ENCODE data around the gene PLS3. TPM values are rescaled to one million over a fixed set of nuclear protein-coding genes. Genes with fewer than 3 reads are reported as not detected.

Gene PLS3
- total and polyA plus RNA-seq, 5 donors from 2014 or later, result 1.3 to 5.3 (median 2.9) TPM

GRCh38 chrX:115687595-115687994 lies 126.6 kb downstream of the PLS3 start:
- H3K4me1 ChIP-seq (ENCODE audit: control insufficient read depth, insufficient read depth, low read length, poor library complexity, severe bottlenecking), result no peaks in the 10 kb centered on the region
- H3K36me3 ChIP-seq (ENCODE audit: control insufficient read depth, insufficient read depth, low read length), result no peaks in the 10 kb centered on the region
- Mint-ChIP-seq H3K27me3 (no peaks in the 10 kb centered on the region), H3K4me1 (no peaks in the 10 kb centered on the region), H3K9me3 (peaks cover 0 to 2% (median 0%) of the 10 kb centered on the region in 7 donors), H3K27ac (no peak overlapping the region), H3K4me3 (no peak overlapping the region), H3K36me3 (no peaks in the 10 kb centered on the region)
- no peak for ATAC-seq (ENCODE audit: low read depth in 2 of 2)
- no peaks in the 10 kb centered on the region for H3K27me3 ChIP-seq (ENCODE audit: control insufficient read depth, insufficient read depth, low read length)
- H3K27ac ChIP-seq (ENCODE audit: insufficient read depth, low read length, poor library complexity, severe bottlenecking), result no peak overlapping the region
- H3K4me3 ChIP-seq (ENCODE audit: low read depth, low read length), result no peak overlapping the region
- H3K9me3 ChIP-seq (ENCODE audit: control insufficient read depth in 2 of 2, low read length in 2 of 2), result no peaks in the 10 kb centered on the region
- DNase-seq, result no peak

GRCh38 chrX:115689931-115690330 lies 129.0 kb downstream of the PLS3 start:
- no peak overlapping the region for H3K4me3 ChIP-seq (ENCODE audit: low read depth, low read length)
- H3K36me3 ChIP-seq (ENCODE audit: control insufficient read depth, insufficient read depth, low read length), result no peaks in the 10 kb centered on the region
- H3K9me3 ChIP-seq (ENCODE audit: control insufficient read depth in 2 of 2, low read length in 2 of 2), result no peaks in the 10 kb centered on the region
- H3K4me1 ChIP-seq (ENCODE audit: control insufficient read depth, insufficient read depth, low read length, poor library complexity, severe bottlenecking), result no peaks in the 10 kb centered on the region
- H3K27me3 ChIP-seq (ENCODE audit: control insufficient read depth, insufficient read depth, low read length), result no peaks in the 10 kb centered on the region
- Mint-ChIP-seq H3K27ac (no peak overlapping the region), H3K4me3 (no peak overlapping the region), H3K27me3 (no peaks in the 10 kb centered on the region), H3K36me3 (no peaks in the 10 kb centered on the region), H3K4me1 (no peaks in the 10 kb centered on the region), H3K9me3 (peaks cover 0 to 2% (median 0%) of the 10 kb centered on the region in 7 donors)
- ATAC-seq (ENCODE audit: low read depth in 2 of 2), result no peak
- no peak for DNase-seq
- no peak overlapping the region for H3K27ac ChIP-seq (ENCODE audit: insufficient read depth, low read length, poor library complexity, severe bottlenecking)

- DNase-seq, result peak in 2 of 3 donors; percentile 32 to 58
- Mint-ChIP-seq H3K36me3 (no peaks in the 10 kb centered on the region), H3K4me3 (no peak overlapping the region), H3K4me1 (no peaks in the 10 kb centered on the region), H3K9me3 (peaks cover 0 to 2% (median 0%) of the 10 kb centered on the region in 7 donors), H3K27ac (no peak overlapping the region), H3K27me3 (no peaks in the 10 kb centered on the region)
- Histone ChIP-seq H3K27ac (ENCODE audit: insufficient read depth, low read length, poor library complexity, severe bottlenecking) (no peak overlapping the region), H3K27me3 (ENCODE audit: control insufficient read depth, insufficient read depth, low read length) (no peaks in the 10 kb centered on the region), H3K36me3 (ENCODE audit: control insufficient read depth, insufficient read depth, low read length) (no peaks in the 10 kb centered on the region), H3K4me1 (ENCODE audit: control insufficient read depth, insufficient read depth, low read length, poor library complexity, severe bottlenecking) (no peaks in the 10 kb centered on the region), H3K9me3 (ENCODE audit: control insufficient read depth in 2 of 2, low read length in 2 of 2) (no peaks in the 10 kb centered on the region), H3K4me3 (ENCODE audit: low read depth, low read length) (no peak overlapping the region)
- no peak for ATAC-seq (ENCODE audit: low read depth in 2 of 2)
These were observed 129.7 kb downstream of the PLS3 start for GRCh38 chrX:115690511-115691216.

- Histone ChIP-seq H3K4me1 (ENCODE audit: control insufficient read depth, insufficient read depth, low read length, poor library complexity, severe bottlenecking) (no peaks in the 10 kb centered on the region), H3K27ac (ENCODE audit: insufficient read depth, low read length, poor library complexity, severe bottlenecking) (no peak overlapping the region), H3K9me3 (ENCODE audit: control insufficient read depth in 2 of 2, low read length in 2 of 2) (no peaks in the 10 kb centered on the region), H3K27me3 (ENCODE audit: control insufficient read depth, insufficient read depth, low read length) (no peaks in the 10 kb centered on the region), H3K36me3 (ENCODE audit: control insufficient read depth, insufficient read depth, low read length) (no peaks in the 10 kb centered on the region), H3K4me3 (ENCODE audit: low read depth, low read length) (no peak overlapping the region)
- ATAC-seq (ENCODE audit: low read depth in 2 of 2), result no peak
- Mint-ChIP-seq H3K4me3 (no peak overlapping the region), H3K36me3 (no peaks in the 10 kb centered on the region), H3K27me3 (no peaks in the 10 kb centered on the region), H3K27ac (no peak overlapping the region), H3K4me1 (no peaks in the 10 kb centered on the region), H3K9me3 (peaks cover 0 to 2% (median 0%) of the 10 kb centered on the region in 7 donors)
- no peak for DNase-seq
These were observed 132.5 kb downstream of the PLS3 start for GRCh38 chrX:115693476-115693875.

GRCh38 chrX:115694028-115694427 lies 133.1 kb downstream of the PLS3 start:
- Mint-ChIP-seq H3K27me3 (no peaks in the 10 kb centered on the region), H3K27ac (no peak overlapping the region), H3K4me3 (no peak overlapping the region), H3K36me3 (no peaks in the 10 kb centered on the region), H3K9me3 (peaks cover 0 to 2% (median 0%) of the 10 kb centered on the region in 7 donors), H3K4me1 (no peaks in the 10 kb centered on the region)
- H3K36me3 ChIP-seq (ENCODE audit: control insufficient read depth, insufficient read depth, low read length), result no peaks in the 10 kb centered on the region
- DNase-seq (no peak), ATAC-seq (ENCODE audit: low read depth in 2 of 2) (no peak)
- no peak overlapping the region for H3K27ac ChIP-seq (ENCODE audit: insufficient read depth, low read length, poor library complexity, severe bottlenecking)
- H3K4me3 ChIP-seq (ENCODE audit: low read depth, low read length), result no peak overlapping the region
- H3K27me3 ChIP-seq (ENCODE audit: control insufficient read depth, insufficient read depth, low read length), result no peaks in the 10 kb centered on the region
- H3K4me1 ChIP-seq (ENCODE audit: control insufficient read depth, insufficient read depth, low read length, poor library complexity, severe bottlenecking), result no peaks in the 10 kb centered on the region
- no peaks in the 10 kb centered on the region for H3K9me3 ChIP-seq (ENCODE audit: control insufficient read depth in 2 of 2, low read length in 2 of 2)

GRCh38 chrX:115696039-115696438 lies 135.1 kb downstream of the PLS3 start:
- Histone ChIP-seq H3K27ac (ENCODE audit: insufficient read depth, low read length, poor library complexity, severe bottlenecking) (no peak overlapping the region), H3K4me3 (ENCODE audit: low read depth, low read length) (no peak overlapping the region), H3K36me3 (ENCODE audit: control insufficient read depth, insufficient read depth, low read length) (no peaks in the 10 kb centered on the region), H3K9me3 (ENCODE audit: control insufficient read depth in 2 of 2, low read length in 2 of 2) (no peaks in the 10 kb centered on the region), H3K27me3 (ENCODE audit: control insufficient read depth, insufficient read depth, low read length) (no peaks in the 10 kb centered on the region), H3K4me1 (ENCODE audit: control insufficient read depth, insufficient read depth, low read length, poor library complexity, severe bottlenecking) (no peaks in the 10 kb centered on the region)
- Mint-ChIP-seq H3K9me3 (peaks cover 0 to 1% (median 0%) of the 10 kb centered on the region in 7 donors), H3K4me1 (no peaks in the 10 kb centered on the region), H3K27me3 (no peaks in the 10 kb centered on the region), H3K36me3 (no peaks in the 10 kb centered on the region), H3K4me3 (no peak overlapping the region), H3K27ac (no peak overlapping the region)
- ATAC-seq (ENCODE audit: low read depth in 2 of 2), result no peak
- no peak for DNase-seq

GRCh38 chrX:115696939-115697338 lies 136.0 kb downstream of the PLS3 start:
- no peaks in the 10 kb centered on the region for H3K4me1 ChIP-seq (ENCODE audit: control insufficient read depth, insufficient read depth, low read length, poor library complexity, severe bottlenecking)
- no peaks in the 10 kb centered on the region for H3K4me1 Mint-ChIP-seq
- no peak for DNase-seq
- no peaks in the 10 kb centered on the region for H3K36me3 Mint-ChIP-seq
- H3K27ac Mint-ChIP-seq, result no peak overlapping the region
- H3K27me3 ChIP-seq (ENCODE audit: control insufficient read depth, insufficient read depth, low read length), result no peaks in the 10 kb centered on the region
- H3K36me3 ChIP-seq (ENCODE audit: control insufficient read depth, insufficient read depth, low read length), result no peaks in the 10 kb centered on the region
- H3K9me3 Mint-ChIP-seq, result peaks cover 0 to 1% (median 0%) of the 10 kb centered on the region in 7 donors
- no peaks in the 10 kb centered on the region for H3K27me3 Mint-ChIP-seq
- no peak overlapping the region for H3K4me3 ChIP-seq (ENCODE audit: low read depth, low read length)
- no peak overlapping the region for H3K27ac ChIP-seq (ENCODE audit: insufficient read depth, low read length, poor library complexity, severe bottlenecking)
- no peaks in the 10 kb centered on the region for H3K9me3 ChIP-seq (ENCODE audit: control insufficient read depth in 2 of 2, low read length in 2 of 2)
- ATAC-seq (ENCODE audit: low read depth in 2 of 2), result no peak
- no peak overlapping the region for H3K4me3 Mint-ChIP-seq

- Histone ChIP-seq H3K4me3 (ENCODE audit: low read depth, low read length) (no peak overlapping the region), H3K9me3 (ENCODE audit: control insufficient read depth in 2 of 2, low read length in 2 of 2) (no peaks in the 10 kb centered on the region), H3K27ac (ENCODE audit: insufficient read depth, low read length, poor library complexity, severe bottlenecking) (no peak overlapping the region), H3K36me3 (ENCODE audit: control insufficient read depth, insufficient read depth, low read length) (no peaks in the 10 kb centered on the region), H3K27me3 (ENCODE audit: control insufficient read depth, insufficient read depth, low read length) (no peaks in the 10 kb centered on the region), H3K4me1 (ENCODE audit: control insufficient read depth, insufficient read depth, low read length, poor library complexity, severe bottlenecking) (no peaks in the 10 kb centered on the region)
- DNase-seq (no peak), ATAC-seq (ENCODE audit: low read depth in 2 of 2) (no peak)
- Mint-ChIP-seq H3K27ac (no peak overlapping the region), H3K4me3 (no peak overlapping the region), H3K36me3 (no peaks in the 10 kb centered on the region), H3K9me3 (peaks cover 0 to 1% (median 0%) of the 10 kb centered on the region in 7 donors), H3K4me1 (no peaks in the 10 kb centered on the region), H3K27me3 (no peaks in the 10 kb centered on the region)
These were observed 136.8 kb downstream of the PLS3 start for GRCh38 chrX:115697806-115698205.
